Measurements from ENCODE around the gene QRICH1.

GRCh38 chr3:48983096-48983495 is 110.8 kb downstream of the QRICH1 start:
- TF ChIP-seq CTCF (conservative IDR thresholded peaks at IDR 0.05) = no peak
- TF ChIP-seq ZFX (IDR thresholded peaks at IDR 0.05) = no peak

Data from C4-2B (cell line).